Measurements from ENCODE around the gene DSTYK. TPM values are rescaled to one million over a fixed set of nuclear protein-coding genes. Genes with fewer than 3 reads are reported as not detected.
A peak's percentile ranks its signal among the peaks of the same experiment; 100 is the strongest.

DSTYK gene
- total and polyA plus RNA-seq, 4 donors, result 3.5 to 19.3 (median 7.1) TPM

DNA sequence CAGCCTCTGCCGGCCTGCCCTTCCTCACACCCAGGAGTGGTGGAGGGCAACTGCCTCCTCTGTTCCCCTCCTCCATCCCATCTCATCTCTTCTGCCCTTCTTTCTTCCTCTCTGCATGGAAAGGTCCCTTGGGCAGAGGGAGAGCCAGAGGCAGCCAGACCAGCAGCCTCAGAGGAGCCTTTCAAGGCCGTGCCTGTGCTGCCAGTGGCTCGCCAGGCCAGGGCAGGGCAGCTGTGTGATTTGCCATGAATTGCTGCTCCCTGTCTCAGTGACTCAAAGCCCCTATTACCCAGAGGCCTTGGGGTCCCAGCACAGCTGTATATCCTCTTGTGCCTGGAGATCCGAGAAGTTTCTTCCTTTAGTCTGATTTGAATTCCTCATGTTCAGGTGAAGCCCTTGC lies 38.1 kb upstream of the DSTYK start:
- H3K27me3 ChIP-seq (ENCODE audit: control insufficient read depth in 3 of 3, insufficient read depth in 3 of 3, low read length in 2 of 3), result no peaks in the 10 kb centered on the region
- H3K4me3 ChIP-seq, result no peak overlapping the region
- H3K36me3 ChIP-seq (ENCODE audit: control insufficient read depth in 4 of 4, insufficient read depth in 4 of 4, low read length in 4 of 4), result no peaks in the 10 kb centered on the region
- DNase-seq, result no peak
- no peaks in the 10 kb centered on the region for H3K9me3 ChIP-seq (ENCODE audit: control insufficient read depth in 4 of 4, insufficient read depth in 3 of 4, low read length in 3 of 4)
- peaks cover 3 to 65% (median 25%) of the 10 kb centered on the region in 5 donors for H3K4me1 ChIP-seq (ENCODE audit: control insufficient read depth in 5 of 5, insufficient read depth in 5 of 5, low read length in 5 of 5)
- no peak overlapping the region for H3K9ac ChIP-seq (ENCODE audit: insufficient read depth in 1 of 2, low read length in 2 of 2)
- 66 to 75% methylated on average over 4 of the region's 4 CpGs for WGBS, 2 donors
- no peak for ATAC-seq (ENCODE audit: insufficient read depth, low FRiP score)
- H3K27ac ChIP-seq (ENCODE audit: low read depth in 1 of 2, low read length in 1 of 2), result peak overlapping the region in 1 of 2 donors; percentile 0
- TF ChIP-seq, protein P1, sequence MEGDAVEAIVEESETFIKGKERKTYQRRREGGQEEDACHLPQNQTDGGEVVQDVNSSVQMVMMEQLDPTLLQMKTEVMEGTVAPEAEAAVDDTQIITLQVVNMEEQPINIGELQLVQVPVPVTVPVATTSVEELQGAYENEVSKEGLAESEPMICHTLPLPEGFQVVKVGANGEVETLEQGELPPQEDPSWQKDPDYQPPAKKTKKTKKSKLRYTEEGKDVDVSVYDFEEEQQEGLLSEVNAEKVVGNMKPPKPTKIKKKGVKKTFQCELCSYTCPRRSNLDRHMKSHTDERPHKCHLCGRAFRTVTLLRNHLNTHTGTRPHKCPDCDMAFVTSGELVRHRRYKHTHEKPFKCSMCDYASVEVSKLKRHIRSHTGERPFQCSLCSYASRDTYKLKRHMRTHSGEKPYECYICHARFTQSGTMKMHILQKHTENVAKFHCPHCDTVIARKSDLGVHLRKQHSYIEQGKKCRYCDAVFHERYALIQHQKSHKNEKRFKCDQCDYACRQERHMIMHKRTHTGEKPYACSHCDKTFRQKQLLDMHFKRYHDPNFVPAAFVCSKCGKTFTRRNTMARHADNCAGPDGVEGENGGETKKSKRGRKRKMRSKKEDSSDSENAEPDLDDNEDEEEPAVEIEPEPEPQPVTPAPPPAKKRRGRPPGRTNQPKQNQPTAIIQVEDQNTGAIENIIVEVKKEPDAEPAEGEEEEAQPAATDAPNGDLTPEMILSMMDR (IDR thresholded peaks at IDR 0.05; ENCODE audit: control extremely low read depth, extremely low read depth), result no peak

DNA sequence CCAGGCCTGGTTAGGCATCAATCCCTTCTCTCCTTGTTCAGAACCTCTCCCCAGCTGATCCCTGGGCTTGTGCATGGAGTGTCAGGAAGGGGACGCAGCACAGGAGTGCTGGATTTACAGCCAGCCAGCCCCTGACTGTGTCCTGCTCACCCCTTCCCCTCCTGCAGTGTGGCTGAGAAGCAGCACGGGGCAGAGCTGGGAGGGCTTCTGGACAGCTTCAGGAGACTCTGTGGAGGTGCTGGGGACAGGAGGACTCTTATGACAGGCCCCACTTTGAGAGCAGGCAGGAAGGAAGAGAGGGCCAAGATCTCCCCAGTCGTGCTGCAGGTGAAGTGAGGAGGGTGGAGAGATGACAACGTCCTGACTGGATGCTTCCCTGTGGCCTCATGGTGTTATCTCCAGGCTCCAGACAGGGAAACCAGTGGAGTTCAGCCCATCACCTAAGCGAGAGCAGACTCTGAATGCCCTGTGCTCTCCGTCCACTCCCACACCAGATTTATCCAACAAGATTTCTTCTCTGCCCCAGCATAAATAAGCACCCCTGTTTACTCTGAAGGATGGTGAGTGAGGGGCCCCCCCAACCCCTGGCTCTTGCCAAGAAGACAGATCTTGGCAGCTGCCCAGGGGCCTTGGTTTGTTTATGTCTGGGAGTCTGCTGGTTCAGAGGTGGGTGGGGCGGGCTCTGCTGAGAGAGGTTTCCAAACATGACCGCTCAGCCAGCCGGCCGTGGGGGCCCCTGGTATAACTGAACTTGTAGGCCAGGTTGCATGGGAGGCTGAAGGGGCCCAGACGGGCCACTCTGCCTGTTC lies 37.5 kb upstream of the DSTYK start:
- TF ChIP-seq, protein P1 (IDR thresholded peaks at IDR 0.05; ENCODE audit: control extremely low read depth, extremely low read depth), result no peak
- peak; percentile 88 to 91 (median 90) for DNase-seq
- Histone ChIP-seq H3K9me3 (ENCODE audit: control insufficient read depth in 4 of 4, insufficient read depth in 3 of 4, low read length in 3 of 4) (no peaks in the 10 kb centered on the region), H3K27me3 (ENCODE audit: control insufficient read depth in 3 of 3, insufficient read depth in 3 of 3, low read length in 2 of 3) (no peaks in the 10 kb centered on the region), H3K27ac (ENCODE audit: low read depth in 1 of 2, low read length in 1 of 2) (peak overlapping the region in 1 of 2 donors; percentile 14), H3K4me3 (no peak overlapping the region), H3K4me1 (ENCODE audit: control insufficient read depth in 5 of 5, insufficient read depth in 5 of 5, low read length in 5 of 5) (peaks cover 3 to 67% (median 25%) of the 10 kb centered on the region in 5 donors), H3K36me3 (ENCODE audit: control insufficient read depth in 4 of 4, insufficient read depth in 4 of 4, low read length in 4 of 4) (no peaks in the 10 kb centered on the region), H3K9ac (ENCODE audit: insufficient read depth in 1 of 2, low read length in 2 of 2) (no peak overlapping the region)
- no peak for ATAC-seq (ENCODE audit: insufficient read depth, low FRiP score)
- WGBS, 2 donors, result 28 to 29% methylated on average over 11 of the region's 11 CpGs

- H3K27me3 ChIP-seq (ENCODE audit: control insufficient read depth in 3 of 3, insufficient read depth in 3 of 3, low read length in 2 of 3), result no peaks in the 10 kb centered on the region
- DNase-seq (peak; percentile 72 to 82 (median 80)), ATAC-seq (ENCODE audit: insufficient read depth, low FRiP score) (no peak)
- no peaks in the 10 kb centered on the region for H3K36me3 ChIP-seq (ENCODE audit: control insufficient read depth in 4 of 4, insufficient read depth in 4 of 4, low read length in 4 of 4)
- no peak overlapping the region for H3K4me3 ChIP-seq
- no peaks in the 10 kb centered on the region for H3K9me3 ChIP-seq (ENCODE audit: control insufficient read depth in 4 of 4, insufficient read depth in 3 of 4, low read length in 3 of 4)
- TF ChIP-seq, protein P1 (IDR thresholded peaks at IDR 0.05; ENCODE audit: control extremely low read depth, extremely low read depth), result no peak
- H3K4me1 ChIP-seq (ENCODE audit: control insufficient read depth in 5 of 5, insufficient read depth in 5 of 5, low read length in 5 of 5), result peaks cover 3 to 73% (median 25%) of the 10 kb centered on the region in 5 donors
- H3K27ac ChIP-seq (ENCODE audit: low read depth in 1 of 2, low read length in 1 of 2), result no peak overlapping the region
- H3K9ac ChIP-seq (ENCODE audit: insufficient read depth in 1 of 2, low read length in 2 of 2), result no peak overlapping the region
- WGBS, 2 donors, result 47 to 48% methylated on average over 9 of the region's 9 CpGs
These were observed 35.8 kb upstream of the DSTYK start for GRCh38 chr1:205247130-205247921.

Data from lung (tissue), 12 donors.